SK-MEL-5 (cell line): ENCODE data around the gene LRIT2. TPM values are rescaled to one million over a fixed set of nuclear protein-coding genes. Genes with fewer than 3 reads are reported as not detected.
"Not testable (repeated sequence)": the region's sequence is repeated elsewhere in the genome, so short reads cannot be mapped to it uniquely, and the experiment has no call there.

ENCODE experiments used
- DNase-seq: peaks from one replicate; pipeline ENCODE4 v3.0.0-alpha.2; 2016; ENCODE audit warnings: low read depth, low spot score
- in situ Hi-C: cut with HindIII; loops from 2 replicates; pipeline ENCODE4 v1.10.0; 2016; ENCODE audit warnings: low sequenced_read_pairs, high pct_unique_total_duplicates, low pct_unique_long_range_greater_than_20kb
- total RNA-seq: library from RNA; depleted of rRNA; stranded (reverse); fragments of >200 nt; shearing (Covaris generic); gene quantifications from 2 replicates; pipeline ENCODE4 v1.2.3, GENCODE V29; 2014; rRNA removed

LRIT2 gene
- total RNA-seq, 1 experiment from 2014 or later: not detected

DNA sequence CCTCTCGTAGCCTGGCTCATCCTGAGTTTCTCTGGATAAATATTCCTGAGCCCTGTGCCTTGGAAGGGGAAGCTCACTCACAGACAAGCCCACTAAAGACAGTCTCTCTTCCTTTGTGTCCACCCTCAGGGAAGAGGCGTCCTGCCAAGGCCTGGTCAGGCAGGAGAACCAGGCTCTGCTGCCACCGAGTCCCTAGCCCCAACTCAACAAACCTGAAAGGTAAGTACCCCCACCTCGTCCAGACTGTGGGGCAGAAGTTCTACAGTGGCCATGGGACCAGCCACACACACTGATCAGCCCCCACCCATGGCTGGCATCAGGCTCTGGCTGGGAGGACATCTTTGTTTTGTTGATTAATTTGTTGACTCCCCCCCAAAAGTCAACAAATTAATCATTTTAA lies 49.0 kb downstream of the LRIT2 start:
- DNase-seq: no peak
- in situ Hi-C loops: no loop called here

DNA sequence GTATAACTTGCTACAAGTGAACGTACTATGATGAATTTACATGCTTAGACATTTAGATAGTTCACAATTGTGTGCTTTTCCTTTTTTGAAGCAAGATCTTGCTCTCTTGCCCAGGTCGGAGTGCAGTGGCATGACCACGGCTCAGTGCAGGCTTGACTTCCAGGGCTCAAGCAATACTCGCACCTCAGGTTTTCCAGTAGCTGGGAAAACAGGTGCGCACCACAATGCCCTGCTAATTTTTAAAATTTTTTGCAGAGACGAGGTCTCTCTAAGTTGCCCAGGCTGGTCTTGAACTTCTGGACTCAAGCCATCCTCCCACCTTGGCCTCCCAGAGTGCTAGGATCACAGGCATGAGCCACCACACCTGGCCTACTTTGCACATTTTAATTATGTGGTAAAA lies 49.9 kb downstream of the LRIT2 start:
- no peak for DNase-seq
- in situ Hi-C loops: no loop called here

DNA sequence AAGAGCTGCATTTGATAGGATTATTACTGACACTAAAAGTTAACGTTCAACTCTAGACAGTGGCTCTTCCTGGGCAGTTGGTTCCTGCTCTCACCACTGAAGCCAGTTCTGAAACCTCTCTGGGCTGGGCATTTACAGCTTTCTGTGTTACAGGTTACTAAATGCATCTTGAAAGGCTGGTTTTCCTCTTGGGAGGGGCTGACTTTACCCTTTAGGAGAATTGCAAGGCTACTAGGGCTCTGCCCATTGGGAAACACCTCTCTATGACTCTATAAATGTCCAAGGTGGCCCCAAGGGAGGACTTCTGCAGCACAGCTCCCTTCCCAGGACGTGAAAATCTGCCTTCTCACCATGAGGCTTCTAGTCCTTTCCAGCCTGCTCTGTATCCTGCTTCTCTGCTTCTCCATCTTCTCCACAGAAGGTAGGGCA lies 51.8 kb downstream of the LRIT2 start, which contains the start of gene GPR15LG:
GPR15LG (plus strand) TSS at position 301 of the 429 bp plus-strand sequence; CDS start at position 352, 51 bp downstream.
- no peak for DNase-seq
- in situ Hi-C loops: no loop called here

DNA sequence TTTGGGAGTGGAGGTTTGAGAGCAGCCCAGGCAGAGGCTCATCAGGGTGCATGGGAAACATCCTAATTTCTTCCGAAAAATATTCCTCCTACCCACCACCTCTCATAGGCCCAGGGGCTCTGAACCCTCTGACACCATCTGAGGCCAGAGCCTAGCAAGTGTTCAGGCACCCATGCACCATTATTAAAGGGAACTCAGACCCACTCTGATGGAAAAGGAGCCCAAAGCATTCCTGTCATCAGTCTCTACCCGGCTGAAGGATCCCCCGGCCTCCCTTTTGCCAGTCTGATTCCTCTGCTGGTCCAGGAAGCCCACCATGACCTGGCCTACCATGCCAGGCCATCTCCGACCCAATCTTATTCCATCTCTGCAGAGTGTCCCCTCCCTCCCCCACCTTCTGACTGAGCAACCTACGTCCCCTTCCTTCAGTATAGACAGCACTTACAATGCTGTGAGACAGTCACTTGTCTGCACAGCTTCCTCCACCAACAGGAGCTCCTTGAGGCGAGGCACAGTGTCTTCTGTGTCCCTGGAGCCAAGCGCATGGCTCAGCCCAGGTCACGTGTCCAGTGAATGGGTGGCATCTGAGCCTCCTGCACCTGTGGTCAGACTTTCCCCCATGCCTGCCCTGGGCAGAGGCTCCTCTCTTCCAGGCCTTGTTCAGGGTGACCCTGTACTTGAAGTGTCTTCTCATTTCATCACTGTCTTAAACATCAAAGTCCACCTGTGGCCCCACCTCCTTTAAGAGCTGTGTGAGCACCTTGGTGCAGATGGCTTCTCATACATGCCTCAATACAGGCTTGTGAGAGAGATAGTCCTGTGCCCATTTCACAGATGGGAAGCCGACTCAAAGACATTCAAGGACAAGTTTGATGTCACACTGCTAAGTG lies 52.6 kb downstream of the LRIT2 start:
- in situ Hi-C loops: no loop called here

DNA sequence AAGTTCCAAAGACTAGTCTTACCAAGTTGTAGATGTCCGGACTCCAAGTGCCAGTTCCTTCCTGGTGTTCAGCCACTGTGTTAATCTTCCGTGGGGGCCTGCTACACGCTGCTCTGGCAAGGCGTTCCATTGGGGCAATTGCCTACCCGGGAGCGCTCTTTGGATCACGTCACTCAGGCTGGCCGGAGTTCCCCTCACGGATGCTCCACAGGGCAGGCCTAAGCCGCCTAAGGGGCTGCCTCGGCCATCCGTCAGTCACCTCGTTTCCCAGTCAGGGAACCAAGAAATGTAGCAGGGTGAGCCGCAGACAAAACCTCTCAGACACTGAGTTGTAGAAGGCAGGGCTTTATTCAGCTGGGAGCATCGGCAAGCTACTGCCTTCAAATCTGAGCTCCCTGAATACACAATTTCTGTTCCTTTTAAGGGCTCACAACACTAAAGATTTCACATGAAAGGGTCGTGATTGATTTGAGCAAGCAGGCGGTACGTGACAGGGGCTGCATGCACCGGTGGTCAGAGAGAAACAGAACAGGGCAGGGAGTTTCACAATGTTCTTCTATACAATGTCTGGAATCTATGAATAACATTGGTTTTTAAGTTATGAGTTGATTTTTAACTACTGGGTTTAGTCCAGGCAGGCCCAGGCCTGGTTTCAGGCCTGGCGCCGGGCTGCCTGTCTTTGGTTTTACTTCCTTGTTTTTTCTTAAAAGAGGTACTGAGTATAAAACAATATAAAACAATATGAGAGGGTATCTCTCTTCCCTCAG lies 53.5 kb downstream of the LRIT2 start:
- DNase-seq, in situ Hi-C loops: not testable (repeated sequence)

More for the DNA sequence above, 52.6 kb downstream of the LRIT2 start:
- no peak for DNase-seq

DNA sequence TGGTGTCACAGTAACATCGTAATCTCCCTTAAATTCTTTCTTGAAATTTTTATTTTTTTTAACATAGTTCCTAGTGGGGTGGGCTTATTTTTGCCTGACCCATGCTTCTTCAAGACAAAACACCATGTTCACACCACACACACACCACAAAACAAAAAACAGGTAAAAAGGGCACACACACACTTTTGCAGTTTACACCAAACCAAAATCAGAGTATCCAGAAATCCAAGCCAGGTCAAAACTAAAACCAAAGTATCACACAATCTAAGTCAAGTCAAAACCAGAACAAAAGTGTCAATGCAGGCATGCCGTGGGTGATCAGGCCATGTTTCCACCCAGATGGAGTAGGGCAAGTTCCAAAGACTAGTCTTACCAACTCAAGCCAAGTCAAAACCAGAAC lies 54.1 kb downstream of the LRIT2 start:
- in situ Hi-C loops, DNase-seq: not testable (repeated sequence)

Other genes with a start within 250 kb of the LRIT2 start
- gene GHITM, start 86.0 kb downstream of the LRIT2 start, total RNA-seq: 246 and 275 TPM in 2 replicates
- not detected in 2 replicates for gene GPR15LG, start 51.7 kb downstream of the LRIT2 start, total RNA-seq
- not detected in 2 replicates for gene CDHR1, start 31.0 kb downstream of the LRIT2 start, total RNA-seq
- not detected in 2 replicates for gene LRIT1, start 16.0 kb upstream of the LRIT2 start, total RNA-seq
- gene RGR, start 19.5 kb upstream of the LRIT2 start, total RNA-seq: 3.8 and 4.5 TPM in 2 replicates
- gene CCSER2, start 103.0 kb upstream of the LRIT2 start, total RNA-seq: 15.6 TPM in 2 replicates